Colonic mucosa (tissue), 4 donors: ENCODE data around the gene TPM3. TPM values are rescaled to one million over a fixed set of nuclear protein-coding genes. Genes with fewer than 3 reads are reported as not detected.

ENCODE experiments used
- DNase-seq: peaks from one replicate; pipeline ENCODE4 v3.0.0-alpha.2; 2020
- H3K27ac ChIP-seq: fragments of 200-600 bp; one replicate; pipeline ENCODE4 v1.8.0; 2021
- H3K27me3 ChIP-seq: fragments of 200-600 bp; one replicate; pipeline ENCODE4 v1.8.0; 2021
- H3K36me3 ChIP-seq: fragments of 200-600 bp; one replicate; pipeline ENCODE4 v1.8.0; 2021
- H3K4me1 ChIP-seq: fragments of 200-600 bp; one replicate; pipeline ENCODE4 v1.8.0; 2021; ENCODE audit warnings: mild to moderate bottlenecking
- H3K4me3 ChIP-seq: fragments of 200-600 bp; one replicate; pipeline ENCODE4 v1.8.0; 2021
- H3K9ac ChIP-seq, 2 donors: one replicate each; pipeline ENCODE4 v1.7.0; 2013; ENCODE audit warnings: control low read depth in 2 of 2, low read depth in 2 of 2, low read length in 2 of 2
- H3K9me3 ChIP-seq: fragments of 200-600 bp; one replicate; pipeline ENCODE4 v1.8.0; 2021
- intact Hi-C: fragments of 100-400 bp; cut with DNase I; formaldehyde crosslinking; loops from one replicate; pipeline ENCODE4 v1.14.1; 2022
- total RNA-seq, 2 donors: library from RNA; stranded (reverse); fragmentation: NEBNext Ultra II Directional in 1 of 2; extraction: Animal tissue kit (Norgen Biotek cat#: 25700) in 1 of 2; gene quantifications; one replicate each; pipeline ENCODE4 v1.2.1, GENCODE V29; 2021
- TF ChIP-seq, protein P1 (sequence below): fragments of 200-600 bp; IDR thresholded peaks from one replicate; pipeline ENCODE4 v1.8.0; 2022; ENCODE audit warnings: antibody characterized with exemption, mild to moderate bottlenecking
- donor health status: healthy.
- donor health status: DM: no; HTN: no; CAD: no.
- donor health status: DM: no; HTN: no; CAD: no.

TPM3 gene
- 100 to 1,000 TPM; 502 to 757 TPM for total RNA-seq

DNA sequence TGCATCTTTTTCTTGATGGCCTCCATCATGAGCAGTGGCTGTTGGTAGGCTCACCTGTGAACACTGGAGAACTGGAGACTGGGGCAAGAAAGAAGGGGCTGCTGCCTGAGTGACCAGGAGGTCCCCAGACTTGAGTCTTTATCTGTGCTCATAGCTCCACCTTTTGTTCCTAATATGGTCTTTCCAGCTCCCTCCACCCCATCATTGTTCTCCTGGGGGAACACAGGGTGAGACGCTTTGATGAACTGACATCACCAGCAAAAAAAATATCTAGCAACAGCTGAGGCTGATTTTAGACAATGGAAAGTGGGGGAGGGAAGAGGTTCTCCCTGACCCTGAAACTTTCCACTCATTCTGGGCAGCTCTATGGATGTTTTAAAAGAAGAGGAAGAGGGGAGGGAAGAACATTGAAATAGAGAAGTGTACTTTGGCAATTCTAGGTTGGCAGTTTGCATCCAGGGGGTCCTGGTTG, at the start of gene TPM3:
Gene TPM3, minus strand, starts transcription at position 111 of the 472 bp plus-strand sequence. Its CDS starts 82 bp downstream, at position 29.
- TF ChIP-seq, protein P1, sequence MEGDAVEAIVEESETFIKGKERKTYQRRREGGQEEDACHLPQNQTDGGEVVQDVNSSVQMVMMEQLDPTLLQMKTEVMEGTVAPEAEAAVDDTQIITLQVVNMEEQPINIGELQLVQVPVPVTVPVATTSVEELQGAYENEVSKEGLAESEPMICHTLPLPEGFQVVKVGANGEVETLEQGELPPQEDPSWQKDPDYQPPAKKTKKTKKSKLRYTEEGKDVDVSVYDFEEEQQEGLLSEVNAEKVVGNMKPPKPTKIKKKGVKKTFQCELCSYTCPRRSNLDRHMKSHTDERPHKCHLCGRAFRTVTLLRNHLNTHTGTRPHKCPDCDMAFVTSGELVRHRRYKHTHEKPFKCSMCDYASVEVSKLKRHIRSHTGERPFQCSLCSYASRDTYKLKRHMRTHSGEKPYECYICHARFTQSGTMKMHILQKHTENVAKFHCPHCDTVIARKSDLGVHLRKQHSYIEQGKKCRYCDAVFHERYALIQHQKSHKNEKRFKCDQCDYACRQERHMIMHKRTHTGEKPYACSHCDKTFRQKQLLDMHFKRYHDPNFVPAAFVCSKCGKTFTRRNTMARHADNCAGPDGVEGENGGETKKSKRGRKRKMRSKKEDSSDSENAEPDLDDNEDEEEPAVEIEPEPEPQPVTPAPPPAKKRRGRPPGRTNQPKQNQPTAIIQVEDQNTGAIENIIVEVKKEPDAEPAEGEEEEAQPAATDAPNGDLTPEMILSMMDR = no peak
- Histone ChIP-seq H3K27me3 (no peaks in the 10 kb centered on the region), H3K4me1 (no peaks in the 10 kb centered on the region), H3K36me3 (no peaks in the 10 kb centered on the region), H3K9ac (no peak within 1 kb of the TSS), H3K9me3 (no peaks in the 10 kb centered on the region), H3K4me3 (no peak within 1 kb of the TSS), H3K27ac (no peak within 1 kb of the TSS)
- intact Hi-C loops = loop anchor here (10.0 kb wide), 2 partner anchors 73 to 143 kb away; no protein-coding TSS in a partner anchor
- no peak for DNase-seq

DNA sequence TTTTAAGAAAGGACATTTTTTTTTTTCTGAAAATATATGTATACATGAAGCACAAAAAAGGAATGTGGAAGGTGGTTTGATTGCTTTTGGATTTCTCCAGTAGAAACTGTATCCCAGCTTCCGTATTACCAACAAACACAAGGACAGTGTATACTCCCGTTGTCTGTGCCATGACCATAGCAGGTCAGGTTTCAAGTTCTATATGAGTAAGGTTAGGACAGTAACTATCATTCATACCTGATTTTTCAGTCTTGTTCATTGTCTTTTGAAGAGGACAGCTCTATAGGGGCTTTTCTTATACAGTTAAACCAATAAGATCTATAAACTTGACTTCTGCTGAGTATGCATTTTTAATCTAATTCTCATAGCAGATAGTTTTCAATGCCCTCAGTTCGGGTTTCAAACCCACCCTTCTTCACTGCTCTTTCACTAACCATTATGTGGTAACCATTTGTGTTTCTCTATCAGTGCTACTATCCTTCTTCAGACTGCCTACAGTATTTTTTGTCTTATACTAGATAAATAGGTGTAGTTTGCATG, 48.5 kb upstream of the TPM3 start:
- intact Hi-C loops = no loop called here
- Histone ChIP-seq H3K4me3 (no peak overlapping the region), H3K27ac (no peak overlapping the region), H3K27me3 (no peaks in the 10 kb centered on the region), H3K9me3 (no peaks in the 10 kb centered on the region), H3K4me1 (no peaks in the 10 kb centered on the region), H3K9ac (no peak overlapping the region), H3K36me3 (peaks cover 32% of the 10 kb centered on the region)
- DNase-seq = no peak
- TF ChIP-seq, protein P1 = no peak

DNA sequence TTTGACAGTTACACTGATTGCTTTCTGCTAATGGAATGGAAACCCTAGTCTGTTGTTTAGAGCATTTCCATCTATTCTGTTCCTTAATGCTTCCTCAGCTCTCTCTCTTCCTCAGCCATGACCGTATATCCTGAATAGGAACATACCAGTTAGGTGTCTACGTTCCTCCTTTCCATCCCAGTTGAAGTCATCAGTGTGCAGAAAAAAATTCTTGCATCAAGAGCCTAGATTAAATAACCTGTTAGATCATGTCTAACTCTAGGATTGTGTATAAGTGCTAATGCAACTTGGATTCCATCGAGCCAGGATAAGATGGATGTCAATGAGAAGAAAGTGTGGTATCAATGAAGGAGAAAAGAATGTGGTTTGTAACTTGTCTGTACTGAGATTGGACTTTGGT, 47.6 kb upstream of the TPM3 start:
- Histone ChIP-seq H3K36me3 (peaks cover 35% of the 10 kb centered on the region), H3K9me3 (no peaks in the 10 kb centered on the region), H3K4me3 (no peak overlapping the region), H3K9ac (no peak overlapping the region), H3K27ac (no peak overlapping the region), H3K4me1 (no peaks in the 10 kb centered on the region), H3K27me3 (no peaks in the 10 kb centered on the region)
- no peak for DNase-seq
- intact Hi-C loops = no loop called here
- TF ChIP-seq, protein P1 = no peak

DNA sequence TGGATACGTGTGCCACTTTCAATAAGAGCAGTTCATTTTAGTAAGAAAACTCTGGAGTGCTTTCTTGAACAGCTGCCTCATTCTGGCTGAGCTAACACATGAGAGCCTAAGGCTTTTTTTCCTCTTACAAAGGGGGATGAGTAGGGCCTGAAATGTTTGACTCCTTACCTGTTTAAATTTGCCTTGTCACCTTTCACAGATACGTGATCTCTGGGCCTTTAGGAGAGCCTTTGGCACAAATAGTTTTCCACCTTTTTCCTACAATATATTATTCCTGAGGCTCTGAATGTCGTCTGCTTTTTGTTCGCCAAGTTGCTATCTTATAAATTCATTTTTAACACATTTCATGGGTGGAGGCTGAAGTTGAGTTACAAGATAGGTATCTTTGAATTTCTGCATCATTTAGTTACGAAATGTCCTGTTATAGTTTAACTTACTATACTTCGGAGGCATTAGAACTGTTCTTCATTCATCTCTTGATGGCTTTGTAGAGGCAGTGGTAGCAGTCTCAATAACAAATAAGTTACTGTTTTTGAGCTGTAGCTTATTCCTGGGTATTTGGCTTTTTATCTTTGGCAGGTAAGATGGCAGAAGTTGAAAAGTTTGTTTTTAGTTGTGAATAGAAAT, 46.1 kb upstream of the TPM3 start:
- H3K9ac ChIP-seq = no peak overlapping the region
- no peaks in the 10 kb centered on the region for H3K9me3 ChIP-seq
- H3K27me3 ChIP-seq = no peaks in the 10 kb centered on the region
- DNase-seq = no peak
- H3K4me3 ChIP-seq = no peak overlapping the region
- intact Hi-C loops = no loop called here
- H3K36me3 ChIP-seq = peaks cover 33% of the 10 kb centered on the region
- H3K4me1 ChIP-seq = no peaks in the 10 kb centered on the region
- no peak overlapping the region for H3K27ac ChIP-seq
- TF ChIP-seq, protein P1 = no peak

DNA sequence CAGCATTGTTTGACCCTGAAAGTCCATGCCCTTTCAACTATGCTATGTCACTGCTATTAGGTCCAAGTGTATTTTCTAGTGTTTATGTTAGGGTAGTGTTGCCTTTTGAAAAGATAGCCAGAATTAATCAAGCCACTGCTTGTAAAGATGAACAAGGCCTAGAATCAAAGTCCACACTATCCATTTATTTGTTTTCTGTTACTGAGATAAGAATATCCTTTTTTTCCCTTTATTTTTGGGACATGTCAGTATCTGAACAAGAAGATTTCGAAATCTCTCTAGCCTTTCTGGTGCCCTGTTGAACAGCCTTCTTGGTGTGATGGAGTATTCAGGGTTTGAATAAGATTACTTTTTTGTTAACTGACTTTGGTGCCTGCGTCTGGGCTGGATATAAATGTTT, 45.5 kb upstream of the TPM3 start:
- Histone ChIP-seq H3K4me1 (no peaks in the 10 kb centered on the region), H3K4me3 (no peak overlapping the region), H3K27ac (no peak overlapping the region), H3K9me3 (no peaks in the 10 kb centered on the region), H3K9ac (no peak overlapping the region), H3K27me3 (no peaks in the 10 kb centered on the region), H3K36me3 (peaks cover 33% of the 10 kb centered on the region)
- intact Hi-C loops = no loop called here
- TF ChIP-seq, protein P1 = no peak
- no peak for DNase-seq
